ENCODE results near the gene AFF3. TPM values are rescaled to one million over a fixed set of nuclear protein-coding genes. Genes with fewer than 3 reads are reported as not detected.

Gene AFF3
- total RNA-seq, 4 donors from 2014 or later: 9.0 to 20.2 (median 14.5) TPM

GRCh38 chr2:99600981-99601651 is 541.3 kb downstream of the AFF3 start:
- no peak overlapping the region for H3K4me3 ChIP-seq
- WGBS, 2 donors (ENCODE audit: low coverage in 1 of 2): 70 to 72% methylated on average over 4 to 20 of the region's 20 CpGs
- no peak for TF ChIP-seq CTCF (IDR thresholded peaks at IDR 0.05)
- TF ChIP-seq EP300 (IDR thresholded peaks at IDR 0.05; ENCODE audit: low read depth): no peak
- H3K36me3 ChIP-seq: no peaks in the 10 kb centered on the region
- in situ Hi-C loops (cut with MboI; ENCODE audit: low pct_ligation_motif_present in 1 of 4, low pct_unique_long_range_greater_than_20kb in 1 of 4, low sequenced_read_pairs in 3 of 4): no loop called here
- H3K27ac ChIP-seq: no peak overlapping the region
- no peaks in the 10 kb centered on the region for H3K4me1 ChIP-seq
- intact Hi-C loops (cut with DNase I; ENCODE audit: low total_unique reads): no loop called here
- no peaks in the 10 kb centered on the region for H3K9me3 ChIP-seq
- peaks cover 7% of the 10 kb centered on the region for H3K27me3 ChIP-seq
- DNase-seq: no peak

- in situ Hi-C loops (cut with MboI; ENCODE audit: low pct_ligation_motif_present in 1 of 4, low pct_unique_long_range_greater_than_20kb in 1 of 4, low sequenced_read_pairs in 3 of 4): no loop called here
- H3K9me3 ChIP-seq: no peaks in the 10 kb centered on the region
These were observed 543.9 kb downstream of the AFF3 start for GRCh38 chr2:99598441-99598840.

GRCh38 chr2:99597616-99598015 is 544.8 kb downstream of the AFF3 start:
- H3K27ac ChIP-seq: no peak overlapping the region
- DNase-seq: no peak
- peaks cover 7% of the 10 kb centered on the region for H3K27me3 ChIP-seq
- in situ Hi-C loops (cut with MboI; ENCODE audit: low pct_ligation_motif_present in 1 of 4, low pct_unique_long_range_greater_than_20kb in 1 of 4, low sequenced_read_pairs in 3 of 4) (no loop called here), intact Hi-C loops (cut with DNase I; ENCODE audit: low total_unique reads) (no loop called here)
- H3K4me3 ChIP-seq: no peak overlapping the region
- WGBS, 2 donors (ENCODE audit: low coverage in 1 of 2): 80 to 86% methylated on average over 1 to 9 of the region's 9 CpGs
- H3K9me3 ChIP-seq: no peaks in the 10 kb centered on the region
- no peaks in the 10 kb centered on the region for H3K36me3 ChIP-seq
- no peak for TF ChIP-seq POLR2A (IDR thresholded peaks at IDR 0.05)
- no peak for TF ChIP-seq POLR2AphosphoS5 (IDR thresholded peaks at IDR 0.05)
- no peak for TF ChIP-seq CTCF (IDR thresholded peaks at IDR 0.05)
- TF ChIP-seq EP300 (IDR thresholded peaks at IDR 0.05; ENCODE audit: low read depth): no peak
- H3K4me1 ChIP-seq: no peaks in the 10 kb centered on the region

More at GRCh38 chr2:99598441-99598840, 543.9 kb downstream of the AFF3 start:
- WGBS, 2 donors (ENCODE audit: low coverage in 1 of 2): 91 to 100% methylated on average over 4 to 9 of the region's 9 CpGs
- H3K27me3 ChIP-seq: peaks cover 7% of the 10 kb centered on the region
- H3K27ac ChIP-seq: no peak overlapping the region
- H3K4me1 ChIP-seq: no peaks in the 10 kb centered on the region
- H3K4me3 ChIP-seq: no peak overlapping the region
- DNase-seq: no peak
- intact Hi-C loops (cut with DNase I; ENCODE audit: low total_unique reads): no loop called here
- H3K36me3 ChIP-seq: no peaks in the 10 kb centered on the region
- TF ChIP-seq POLR2AphosphoS5 (IDR thresholded peaks at IDR 0.05): no peak
- TF ChIP-seq CTCF (IDR thresholded peaks at IDR 0.05): no peak
- no peak for TF ChIP-seq POLR2A (IDR thresholded peaks at IDR 0.05)
- no peak for TF ChIP-seq EP300 (IDR thresholded peaks at IDR 0.05; ENCODE audit: low read depth)

GRCh38 chr2:99595373-99595772 is 547.0 kb downstream of the AFF3 start:
- 97 to 100% methylated on average over 3 of the region's 3 CpGs for WGBS, 2 donors (ENCODE audit: low coverage in 1 of 2)
- DNase-seq: no peak
- Histone ChIP-seq H3K27ac (no peak overlapping the region), H3K4me1 (no peaks in the 10 kb centered on the region), H3K9me3 (no peaks in the 10 kb centered on the region), H3K4me3 (no peak overlapping the region), H3K36me3 (no peaks in the 10 kb centered on the region), H3K27me3 (no peaks in the 10 kb centered on the region)
- in situ Hi-C loops (cut with MboI; ENCODE audit: low pct_ligation_motif_present in 1 of 4, low pct_unique_long_range_greater_than_20kb in 1 of 4, low sequenced_read_pairs in 3 of 4): no loop called here
- TF ChIP-seq POLR2A (IDR thresholded peaks at IDR 0.05): no peak
- TF ChIP-seq POLR2AphosphoS5 (IDR thresholded peaks at IDR 0.05): no peak
- TF ChIP-seq CTCF (IDR thresholded peaks at IDR 0.05): no peak
- no peak for TF ChIP-seq EP300 (IDR thresholded peaks at IDR 0.05; ENCODE audit: low read depth)
- intact Hi-C loops (cut with DNase I; ENCODE audit: low total_unique reads): no loop called here
